ENCODE data around the gene OTUD5. TPM values are rescaled to one million over a fixed set of nuclear protein-coding genes. Genes with fewer than 3 reads are reported as not detected.
"Not testable (repeated sequence)": the region's sequence is repeated elsewhere in the genome, so short reads cannot be mapped to it uniquely, and the experiment has no call there.

Gene OTUD5
- polyA plus RNA-seq, 2 donors: 22.3 to 27.6 TPM

GRCh38 chrX:48894891-48895290 lies 62.5 kb downstream of the OTUD5 start:
- H3K36me3 ChIP-seq (ENCODE audit: control insufficient read depth in 2 of 2, insufficient read depth in 2 of 2, low read length in 1 of 2): peaks cover 0 to 4% of the 10 kb centered on the region in 2 donors
- WGBS, 2 donors: 74 to 88% methylated on average over 6 of the region's 6 CpGs
- no peaks in the 10 kb centered on the region for H3K27me3 ChIP-seq (ENCODE audit: control insufficient read depth in 1 of 2, insufficient read depth in 2 of 2, low read length in 2 of 2)

GRCh38 chrX:48893556-48894348 lies 63.7 kb downstream of the OTUD5 start:
- no peak overlapping the region for H3K4me3 ChIP-seq (ENCODE audit: low read depth in 1 of 2, low read length in 2 of 2)
- H3K36me3 ChIP-seq (ENCODE audit: control insufficient read depth in 2 of 2, insufficient read depth in 2 of 2, low read length in 1 of 2): peaks cover 0 to 4% of the 10 kb centered on the region in 2 donors
- no peak overlapping the region for H3K27ac ChIP-seq (ENCODE audit: low read depth in 2 of 2, low read length in 1 of 2)
- 83 to 89% methylated on average over 16 of the region's 16 CpGs for WGBS, 2 donors
- no peaks in the 10 kb centered on the region for H3K27me3 ChIP-seq (ENCODE audit: control insufficient read depth in 1 of 2, insufficient read depth in 2 of 2, low read length in 2 of 2)
- H3K9me3 ChIP-seq (ENCODE audit: control insufficient read depth in 2 of 2, insufficient read depth in 1 of 2, low read depth in 1 of 2, low read length in 1 of 2): no peaks in the 10 kb centered on the region
- H3K4me1 ChIP-seq (ENCODE audit: control insufficient read depth in 2 of 2, insufficient read depth in 2 of 2, low read length in 1 of 2): no peaks in the 10 kb centered on the region

More at GRCh38 chrX:48894891-48895290, 62.5 kb downstream of the OTUD5 start:
- Histone ChIP-seq H3K27ac (ENCODE audit: low read depth in 2 of 2, low read length in 1 of 2) (no peak overlapping the region), H3K4me3 (ENCODE audit: low read depth in 1 of 2, low read length in 2 of 2) (no peak overlapping the region), H3K9me3 (ENCODE audit: control insufficient read depth in 2 of 2, insufficient read depth in 1 of 2, low read depth in 1 of 2, low read length in 1 of 2) (no peaks in the 10 kb centered on the region), H3K4me1 (ENCODE audit: control insufficient read depth in 2 of 2, insufficient read depth in 2 of 2, low read length in 1 of 2) (no peaks in the 10 kb centered on the region)

GRCh38 chrX:48892896-48893295 lies 64.5 kb downstream of the OTUD5 start:
- Histone ChIP-seq H3K4me1 (ENCODE audit: control insufficient read depth in 2 of 2, insufficient read depth in 2 of 2, low read length in 1 of 2) (no peaks in the 10 kb centered on the region), H3K9me3 (ENCODE audit: control insufficient read depth in 2 of 2, insufficient read depth in 1 of 2, low read depth in 1 of 2, low read length in 1 of 2) (no peaks in the 10 kb centered on the region), H3K27ac (ENCODE audit: low read depth in 2 of 2, low read length in 1 of 2) (no peak overlapping the region), H3K27me3 (ENCODE audit: control insufficient read depth in 1 of 2, insufficient read depth in 2 of 2, low read length in 2 of 2) (no peaks in the 10 kb centered on the region), H3K36me3 (ENCODE audit: control insufficient read depth in 2 of 2, insufficient read depth in 2 of 2, low read length in 1 of 2) (peaks cover 0 to 4% of the 10 kb centered on the region in 2 donors), H3K4me3 (ENCODE audit: low read depth in 1 of 2, low read length in 2 of 2) (no peak overlapping the region)
- WGBS, 2 donors: 74 to 80% methylated on average over 4 of the region's 4 CpGs

DNA sequence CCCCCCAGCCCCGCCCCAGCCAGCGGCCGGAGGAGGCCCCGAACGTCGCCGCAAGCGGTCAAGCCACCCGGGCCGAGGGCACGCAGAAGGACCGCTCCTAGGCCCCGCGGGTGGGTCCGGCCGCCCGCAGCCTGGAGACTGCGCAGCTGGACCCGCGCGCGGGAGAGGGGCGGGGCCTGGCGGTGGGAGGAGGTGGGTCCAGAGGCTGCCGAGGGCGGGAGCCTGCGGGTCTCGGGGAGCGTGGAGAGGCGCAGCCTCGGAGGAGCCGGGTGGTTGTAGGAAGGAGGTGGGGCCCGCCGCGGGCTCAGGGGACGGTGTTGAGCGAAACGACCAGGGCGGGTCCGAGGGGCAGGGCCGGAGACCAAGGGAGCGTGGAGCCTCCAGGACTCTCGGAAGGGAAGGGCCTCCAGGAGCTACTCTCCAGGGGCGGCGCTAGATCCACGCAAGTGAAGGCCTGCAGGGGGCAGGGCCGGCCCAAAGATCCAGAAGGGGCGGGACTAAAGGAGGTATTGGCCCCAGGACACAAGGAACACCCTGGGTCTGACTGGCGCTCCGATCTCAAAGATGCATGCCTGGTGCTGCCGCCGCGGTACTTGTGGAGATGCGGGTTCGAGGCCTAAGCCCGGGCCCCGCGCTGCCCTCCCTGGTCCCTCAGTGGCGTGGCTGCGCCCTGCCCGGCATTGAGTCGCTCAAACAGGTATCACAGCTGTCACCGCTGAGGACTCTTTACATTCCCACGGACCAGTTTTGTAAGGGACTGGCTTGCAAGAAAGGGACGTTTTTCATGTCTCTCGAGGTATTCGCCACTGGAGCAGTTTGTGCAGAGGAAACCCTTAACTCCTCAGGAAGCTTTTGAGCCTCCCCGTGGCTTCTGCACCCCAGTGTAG lies 65.8 kb downstream of the OTUD5 start:
- Histone ChIP-seq H3K4me1 (ENCODE audit: control insufficient read depth in 2 of 2, insufficient read depth in 2 of 2, low read length in 1 of 2) (no peaks in the 10 kb centered on the region), H3K36me3 (ENCODE audit: control insufficient read depth in 2 of 2, insufficient read depth in 2 of 2, low read length in 1 of 2) (peaks cover 0 to 4% of the 10 kb centered on the region in 2 donors), H3K27me3 (ENCODE audit: control insufficient read depth in 1 of 2, insufficient read depth in 2 of 2, low read length in 2 of 2) (no peaks in the 10 kb centered on the region), H3K27ac (ENCODE audit: low read depth in 2 of 2, low read length in 1 of 2) (peak overlapping the region; percentile 74 to 75), H3K9me3 (ENCODE audit: control insufficient read depth in 2 of 2, insufficient read depth in 1 of 2, low read depth in 1 of 2, low read length in 1 of 2) (no peaks in the 10 kb centered on the region), H3K4me3 (ENCODE audit: low read depth in 1 of 2, low read length in 2 of 2) (peak overlapping the region; percentile 54 to 58)
- WGBS, 2 donors: 1 to 36% methylated on average over 49 to 68 of the region's 68 CpGs

DNA sequence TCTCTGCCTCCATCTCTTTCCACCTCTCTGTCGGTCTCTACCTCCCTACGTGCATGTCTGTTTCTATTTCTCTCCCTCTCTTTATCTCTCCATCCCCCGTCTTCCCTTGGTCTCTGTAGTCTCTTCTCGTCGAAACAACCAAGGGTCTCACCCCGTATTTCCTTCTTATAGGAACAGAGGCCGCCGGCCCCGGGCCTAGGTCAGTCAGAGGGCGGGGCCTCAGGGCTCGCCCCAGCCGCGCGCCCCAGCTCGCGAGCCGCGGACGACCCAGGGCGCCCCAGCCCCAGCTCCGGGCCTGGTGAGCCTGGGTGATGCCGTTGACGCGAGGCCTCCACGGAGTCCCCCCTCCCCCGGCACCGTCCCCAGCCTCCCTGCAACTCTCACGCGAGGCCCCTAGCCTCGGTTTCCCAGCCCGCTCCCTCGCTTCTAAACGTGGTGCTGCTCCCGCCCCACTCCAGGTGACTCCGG lies 66.4 kb downstream of the OTUD5 start:
- H3K36me3 ChIP-seq (ENCODE audit: control insufficient read depth in 2 of 2, insufficient read depth in 2 of 2, low read length in 1 of 2): peaks cover 0 to 4% of the 10 kb centered on the region in 2 donors
- no peaks in the 10 kb centered on the region for H3K9me3 ChIP-seq (ENCODE audit: control insufficient read depth in 2 of 2, insufficient read depth in 1 of 2, low read depth in 1 of 2, low read length in 1 of 2)
- H3K4me3 ChIP-seq (ENCODE audit: low read depth in 1 of 2, low read length in 2 of 2): peak overlapping the region; percentile 54 to 58
- no peaks in the 10 kb centered on the region for H3K4me1 ChIP-seq (ENCODE audit: control insufficient read depth in 2 of 2, insufficient read depth in 2 of 2, low read length in 1 of 2)
- 1 to 31% methylated on average over 34 to 35 of the region's 35 CpGs for whole genome bisulfite sequencing, 2 donors
- H3K27me3 ChIP-seq (ENCODE audit: control insufficient read depth in 1 of 2, insufficient read depth in 2 of 2, low read length in 2 of 2): no peaks in the 10 kb centered on the region
- peak overlapping the region; percentile 74 to 75 for H3K27ac ChIP-seq (ENCODE audit: low read depth in 2 of 2, low read length in 1 of 2)

DNA sequence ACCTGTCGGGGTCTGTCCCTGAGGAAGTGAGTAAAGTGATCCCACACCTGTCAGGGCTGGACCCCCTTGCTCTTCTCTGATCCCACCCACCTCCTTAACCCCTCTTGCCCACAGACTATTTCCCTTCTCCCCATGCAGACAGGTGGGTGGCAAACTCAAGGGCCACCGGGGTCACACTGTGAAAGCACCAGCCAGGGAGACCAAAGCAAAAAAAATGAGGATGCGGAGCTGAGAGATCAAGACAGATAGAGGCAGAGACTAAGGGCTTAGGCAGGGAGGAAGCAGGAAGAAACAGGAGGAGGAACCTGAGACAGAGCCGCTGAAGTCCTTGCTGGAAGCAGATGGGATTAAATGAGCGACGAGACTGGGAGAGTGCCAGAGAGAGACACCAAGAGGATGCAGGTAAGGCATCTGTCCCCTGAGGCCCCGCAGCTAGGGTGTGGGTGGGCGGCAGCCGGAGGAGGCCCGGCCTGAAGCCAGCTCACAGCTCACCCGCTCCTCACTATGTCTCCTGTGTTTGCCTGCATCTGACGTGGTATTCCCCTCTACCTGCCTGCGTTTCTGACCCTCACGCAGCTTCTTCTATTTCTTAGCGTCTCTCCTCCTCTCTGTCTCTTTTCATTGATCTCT lies 67.0 kb downstream of the OTUD5 start:
- H3K36me3 ChIP-seq (ENCODE audit: control insufficient read depth in 2 of 2, insufficient read depth in 2 of 2, low read length in 1 of 2): peaks cover 0 to 4% of the 10 kb centered on the region in 2 donors
- H3K27me3 ChIP-seq (ENCODE audit: control insufficient read depth in 1 of 2, insufficient read depth in 2 of 2, low read length in 2 of 2): no peaks in the 10 kb centered on the region
- H3K4me1 ChIP-seq (ENCODE audit: control insufficient read depth in 2 of 2, insufficient read depth in 2 of 2, low read length in 1 of 2): no peaks in the 10 kb centered on the region
- peak overlapping the region; percentile 54 to 58 for H3K4me3 ChIP-seq (ENCODE audit: low read depth in 1 of 2, low read length in 2 of 2)
- no peaks in the 10 kb centered on the region for H3K9me3 ChIP-seq (ENCODE audit: control insufficient read depth in 2 of 2, insufficient read depth in 1 of 2, low read depth in 1 of 2, low read length in 1 of 2)
- 18 to 45% methylated on average over 15 of the region's 15 CpGs for WGBS, 2 donors
- H3K27ac ChIP-seq (ENCODE audit: low read depth in 2 of 2, low read length in 1 of 2): peak overlapping the region in 1 of 2 donors; percentile 3

DNA sequence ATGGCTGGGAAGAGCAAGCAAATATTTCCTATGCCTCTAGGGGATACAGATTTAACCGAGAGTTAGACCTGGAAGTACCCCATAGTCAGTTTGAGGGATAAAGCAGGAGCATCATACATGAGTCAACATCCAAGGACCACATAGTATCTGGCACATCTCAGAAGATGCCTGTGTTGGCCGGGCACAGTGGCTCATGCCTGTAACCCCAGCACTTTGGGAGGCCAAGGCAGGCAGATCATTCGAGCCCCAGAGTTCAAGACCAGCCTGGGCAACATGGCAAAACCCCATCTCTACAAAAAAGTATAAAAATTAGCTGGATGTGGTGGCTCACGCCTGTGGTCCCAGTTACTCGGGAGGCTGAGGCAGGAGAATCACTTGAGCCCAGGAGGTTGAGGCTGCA lies 70.8 kb downstream of the OTUD5 start:
- not testable (repeated sequence) for H3K4me3 ChIP-seq (ENCODE audit: low read depth in 1 of 2, low read length in 2 of 2); H3K36me3 ChIP-seq (ENCODE audit: control insufficient read depth in 2 of 2, insufficient read depth in 2 of 2, low read length in 1 of 2); H3K27ac ChIP-seq (ENCODE audit: low read depth in 2 of 2, low read length in 1 of 2); H3K9me3 ChIP-seq (ENCODE audit: control insufficient read depth in 2 of 2, insufficient read depth in 1 of 2, low read depth in 1 of 2, low read length in 1 of 2); H3K4me1 ChIP-seq (ENCODE audit: control insufficient read depth in 2 of 2, insufficient read depth in 2 of 2, low read length in 1 of 2); H3K27me3 ChIP-seq (ENCODE audit: control insufficient read depth in 1 of 2, insufficient read depth in 2 of 2, low read length in 2 of 2)
- 76 to 79% methylated on average over 5 of the region's 5 CpGs for WGBS, 2 donors

- H3K36me3 ChIP-seq (ENCODE audit: control insufficient read depth in 2 of 2, insufficient read depth in 2 of 2, low read length in 1 of 2): no peaks in the 10 kb centered on the region
- H3K4me3 ChIP-seq (ENCODE audit: low read depth in 1 of 2, low read length in 2 of 2): no peak overlapping the region
- 74 to 75% methylated on average over 10 of the region's 10 CpGs for WGBS, 2 donors
- H3K27me3 ChIP-seq (ENCODE audit: control insufficient read depth in 1 of 2, insufficient read depth in 2 of 2, low read length in 2 of 2): peaks cover 0 to 2% of the 10 kb centered on the region in 2 donors
- no peaks in the 10 kb centered on the region for H3K4me1 ChIP-seq (ENCODE audit: control insufficient read depth in 2 of 2, insufficient read depth in 2 of 2, low read length in 1 of 2)
- no peak overlapping the region for H3K27ac ChIP-seq (ENCODE audit: low read depth in 2 of 2, low read length in 1 of 2)
- no peaks in the 10 kb centered on the region for H3K9me3 ChIP-seq (ENCODE audit: control insufficient read depth in 2 of 2, insufficient read depth in 1 of 2, low read depth in 1 of 2, low read length in 1 of 2)
Observed at GRCh38 chrX:48883729-48884128, 73.7 kb downstream of the OTUD5 start.

DNA sequence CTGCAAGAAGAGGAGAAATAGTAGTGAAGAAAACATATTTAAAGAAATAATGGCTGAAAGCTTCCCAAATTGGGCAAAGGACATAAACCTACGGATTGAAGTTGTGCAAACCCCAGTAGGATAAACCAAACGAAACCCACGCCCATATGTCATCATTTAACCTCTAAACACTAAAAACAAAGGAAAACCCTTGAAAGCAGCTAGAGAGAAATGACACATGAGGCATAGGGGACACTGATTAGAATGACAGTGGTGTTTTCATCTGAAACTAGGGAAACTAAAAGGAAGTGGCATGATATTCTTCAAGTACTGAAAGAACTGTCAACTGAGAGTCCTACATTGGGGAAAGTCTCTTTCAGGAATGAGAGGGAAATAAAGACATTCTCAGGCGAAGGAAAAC lies 80.5 kb downstream of the OTUD5 start:
- H3K27me3 ChIP-seq (ENCODE audit: control insufficient read depth in 1 of 2, insufficient read depth in 2 of 2, low read length in 2 of 2); H3K36me3 ChIP-seq (ENCODE audit: control insufficient read depth in 2 of 2, insufficient read depth in 2 of 2, low read length in 1 of 2); H3K27ac ChIP-seq (ENCODE audit: low read depth in 2 of 2, low read length in 1 of 2); H3K9me3 ChIP-seq (ENCODE audit: control insufficient read depth in 2 of 2, insufficient read depth in 1 of 2, low read depth in 1 of 2, low read length in 1 of 2); H3K4me3 ChIP-seq (ENCODE audit: low read depth in 1 of 2, low read length in 2 of 2); H3K4me1 ChIP-seq (ENCODE audit: control insufficient read depth in 2 of 2, insufficient read depth in 2 of 2, low read length in 1 of 2): not testable (repeated sequence)
- 56 to 78% methylated on average over 4 of the region's 4 CpGs for WGBS, 2 donors

Measured in esophagus (tissue), 2 donors.